Cardiac muscle cell (in vitro differentiated cells and primary cell): ENCODE measurements around the gene DCLK3. TPM values are rescaled to one million over a fixed set of nuclear protein-coding genes. Genes with fewer than 3 reads are reported as not detected.

Experiments used
- DNase-seq, 2 donors: peaks; one replicate each; pipeline versions ENCODE4 v3.0.0 to v3.0.0-alpha.2; 2010 to 2017; ENCODE audit warnings: low read depth in 1 of 2, low spot score in 1 of 2
- H3K27ac ChIP-seq: fragments of 200-600 bp; sonication (generic); 2 replicates; pipeline ENCODE4 v1.5.1; 2016
- H3K27me3 ChIP-seq: fragments of 200-600 bp; sonication (generic); 2 replicates; pipeline ENCODE4 v1.6.0; 2016; ENCODE audit warnings: control low read depth
- H3K36me3 ChIP-seq: fragments of 200-600 bp; sonication (generic); 2 replicates; pipeline ENCODE4 v1.5.1; 2016; ENCODE audit warnings: control low read depth
- H3K4me1 ChIP-seq: fragments of 200-600 bp; sonication (generic); 2 replicates; pipeline ENCODE4 v1.8.1; 2017; ENCODE audit warnings: low read depth, mild to moderate bottlenecking, mixed run types
- H3K4me3 ChIP-seq: fragments of 200-600 bp; sonication (generic); 2 replicates; pipeline ENCODE4 v1.5.1; 2016; ENCODE audit warnings: mild to moderate bottlenecking
- H3K9me3 ChIP-seq: fragments of 200-600 bp; sonication (generic); 2 replicates; pipeline ENCODE4 v1.5.1; 2017; ENCODE audit warnings: low read depth, mild to moderate bottlenecking, control low read depth
- polyA plus RNA-seq: library from polyadenylated mRNA; unstranded; fragments of >200 nt; fragmentation: Nextera tagmentation; extraction: Ambion mirVana; gene quantifications from 2 replicates; pipeline ENCODE4 v1.2.1, GENCODE V29; 2016
- total RNA-seq: library from RNA; depleted of rRNA; stranded (reverse); fragments of >200 nt; gene quantifications from 2 replicates; pipeline ENCODE4 v1.2.3, GENCODE V29; 2016
- TF ChIP-seq, protein P1 (sequence below): IDR thresholded peaks from 2 replicates; pipeline ENCODE4 v1.5.1; 2012; ENCODE audit warnings: low read depth, mild to moderate bottlenecking, low read length

Gene DCLK3
- total and polyA plus RNA-seq, 2 experiments from 2014 or later = 0.15 to 0.62 TPM

DNA sequence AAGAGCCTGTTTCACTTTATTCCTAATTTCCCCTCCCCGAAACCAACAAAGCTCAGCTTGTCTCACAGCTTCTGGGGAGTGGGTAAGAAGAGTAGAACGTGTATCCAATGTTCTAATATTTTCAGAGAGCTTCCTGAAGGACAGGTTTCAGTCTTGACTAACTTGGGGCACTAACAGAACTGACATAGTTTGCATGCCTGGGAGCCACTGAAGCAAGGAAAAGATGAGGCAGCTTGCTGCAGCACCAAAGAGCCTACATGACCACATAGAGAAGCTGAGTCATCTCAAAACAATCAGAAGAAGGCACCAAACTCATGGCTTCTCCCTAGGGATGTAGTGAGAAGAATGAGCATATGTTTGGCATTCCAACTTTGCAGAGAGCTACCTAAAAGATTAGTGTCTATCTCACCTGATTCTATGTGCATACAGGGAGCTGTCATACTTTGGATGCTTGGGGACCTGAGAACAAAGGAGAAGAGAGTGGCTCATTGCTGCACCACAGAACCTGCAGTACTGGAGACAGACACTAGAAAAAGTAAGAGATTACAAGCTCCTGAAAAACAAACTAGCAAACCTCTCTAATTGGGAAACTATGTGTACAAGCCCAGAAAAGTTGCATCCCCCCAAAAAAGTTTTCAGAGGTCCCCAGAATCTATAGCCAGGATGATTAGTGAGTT lies 86.9 kb downstream of the DCLK3 start:
- Histone ChIP-seq H3K4me3 (no peak overlapping the region), H3K27me3 (no peaks in the 10 kb centered on the region), H3K9me3 (no peaks in the 10 kb centered on the region), H3K36me3 (no peaks in the 10 kb centered on the region), H3K27ac (no peak overlapping the region), H3K4me1 (no peaks in the 10 kb centered on the region)
- TF ChIP-seq, protein P1, sequence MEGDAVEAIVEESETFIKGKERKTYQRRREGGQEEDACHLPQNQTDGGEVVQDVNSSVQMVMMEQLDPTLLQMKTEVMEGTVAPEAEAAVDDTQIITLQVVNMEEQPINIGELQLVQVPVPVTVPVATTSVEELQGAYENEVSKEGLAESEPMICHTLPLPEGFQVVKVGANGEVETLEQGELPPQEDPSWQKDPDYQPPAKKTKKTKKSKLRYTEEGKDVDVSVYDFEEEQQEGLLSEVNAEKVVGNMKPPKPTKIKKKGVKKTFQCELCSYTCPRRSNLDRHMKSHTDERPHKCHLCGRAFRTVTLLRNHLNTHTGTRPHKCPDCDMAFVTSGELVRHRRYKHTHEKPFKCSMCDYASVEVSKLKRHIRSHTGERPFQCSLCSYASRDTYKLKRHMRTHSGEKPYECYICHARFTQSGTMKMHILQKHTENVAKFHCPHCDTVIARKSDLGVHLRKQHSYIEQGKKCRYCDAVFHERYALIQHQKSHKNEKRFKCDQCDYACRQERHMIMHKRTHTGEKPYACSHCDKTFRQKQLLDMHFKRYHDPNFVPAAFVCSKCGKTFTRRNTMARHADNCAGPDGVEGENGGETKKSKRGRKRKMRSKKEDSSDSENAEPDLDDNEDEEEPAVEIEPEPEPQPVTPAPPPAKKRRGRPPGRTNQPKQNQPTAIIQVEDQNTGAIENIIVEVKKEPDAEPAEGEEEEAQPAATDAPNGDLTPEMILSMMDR = no peak
- peak in 1 of 2 donors; percentile 69 for DNase-seq

DNA sequence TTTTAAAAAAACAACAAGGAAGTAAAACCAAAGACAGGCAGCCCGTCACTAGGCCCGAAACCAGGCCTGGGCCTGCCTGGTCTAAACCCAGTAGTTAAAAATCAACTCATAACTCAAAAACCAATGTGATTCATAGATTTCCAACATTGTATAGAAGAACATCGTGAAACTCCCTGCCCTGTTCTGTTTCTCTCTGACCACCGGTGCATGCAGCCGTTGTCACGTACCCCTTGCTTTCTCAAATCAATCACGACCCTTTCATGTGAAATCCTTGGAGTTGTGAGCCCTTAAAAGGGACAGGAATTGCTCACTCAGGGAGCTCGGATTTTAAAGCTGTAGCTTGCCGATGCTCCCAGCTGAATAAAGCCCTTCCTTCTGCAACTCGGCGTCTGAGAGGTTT lies 89.5 kb downstream of the DCLK3 start:
- no peaks in the 10 kb centered on the region for H3K9me3 ChIP-seq
- no peak for DNase-seq
- H3K27me3 ChIP-seq = no peaks in the 10 kb centered on the region
- no peak overlapping the region for H3K27ac ChIP-seq
- no peak overlapping the region for H3K4me3 ChIP-seq
- H3K4me1 ChIP-seq = no peaks in the 10 kb centered on the region
- TF ChIP-seq, protein P1 = no peak
- H3K36me3 ChIP-seq = no peaks in the 10 kb centered on the region

DNA sequence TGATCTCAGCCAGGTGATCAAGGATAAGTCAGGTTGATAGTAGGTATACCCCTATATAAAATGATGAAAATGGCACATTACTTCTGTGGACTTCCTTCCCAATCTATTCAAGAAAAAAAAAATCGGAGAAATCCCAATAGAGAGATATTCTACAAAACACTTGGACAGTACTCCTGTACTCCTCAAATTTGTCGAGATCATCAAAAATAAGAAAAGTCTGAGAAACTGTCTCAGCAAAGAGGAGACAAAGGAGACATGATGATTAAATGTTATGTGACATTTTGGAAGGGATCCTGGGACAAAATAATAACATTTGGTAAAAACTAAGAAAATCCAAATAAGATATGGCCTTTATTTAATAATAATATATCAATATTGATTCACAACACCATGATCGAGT lies 94.6 kb downstream of the DCLK3 start:
- H3K27me3 ChIP-seq = no peaks in the 10 kb centered on the region
- no peak overlapping the region for H3K4me3 ChIP-seq
- H3K9me3 ChIP-seq = no peaks in the 10 kb centered on the region
- TF ChIP-seq, protein P1 = no peak
- no peaks in the 10 kb centered on the region for H3K36me3 ChIP-seq
- no peaks in the 10 kb centered on the region for H3K4me1 ChIP-seq
- H3K27ac ChIP-seq = no peak overlapping the region
- DNase-seq = no peak

DNA sequence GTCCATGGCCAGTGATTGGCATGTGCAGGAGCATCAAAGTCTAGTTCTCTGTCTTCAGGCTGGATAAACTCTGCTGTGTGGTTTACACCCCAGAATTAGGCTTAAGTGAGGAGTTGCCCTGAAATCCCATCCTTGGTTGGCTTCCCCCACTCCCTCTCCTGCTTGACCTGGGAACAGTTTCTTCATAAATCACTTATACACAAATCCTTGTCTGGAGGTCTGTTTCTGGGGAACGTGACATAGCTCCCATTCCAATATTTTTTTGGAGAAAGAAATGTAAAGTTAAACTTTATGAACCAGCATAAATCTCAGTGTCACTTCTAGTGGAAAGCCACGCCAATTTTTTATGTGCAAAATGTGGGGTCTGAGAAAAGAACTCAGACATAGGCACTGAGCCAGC lies 98.2 kb downstream of the DCLK3 start:
- TF ChIP-seq, protein P1 = no peak
- Histone ChIP-seq H3K4me3 (no peak overlapping the region), H3K4me1 (no peaks in the 10 kb centered on the region), H3K27ac (no peak overlapping the region), H3K9me3 (no peaks in the 10 kb centered on the region), H3K27me3 (no peaks in the 10 kb centered on the region), H3K36me3 (no peaks in the 10 kb centered on the region)
- DNase-seq = no peak

DNA sequence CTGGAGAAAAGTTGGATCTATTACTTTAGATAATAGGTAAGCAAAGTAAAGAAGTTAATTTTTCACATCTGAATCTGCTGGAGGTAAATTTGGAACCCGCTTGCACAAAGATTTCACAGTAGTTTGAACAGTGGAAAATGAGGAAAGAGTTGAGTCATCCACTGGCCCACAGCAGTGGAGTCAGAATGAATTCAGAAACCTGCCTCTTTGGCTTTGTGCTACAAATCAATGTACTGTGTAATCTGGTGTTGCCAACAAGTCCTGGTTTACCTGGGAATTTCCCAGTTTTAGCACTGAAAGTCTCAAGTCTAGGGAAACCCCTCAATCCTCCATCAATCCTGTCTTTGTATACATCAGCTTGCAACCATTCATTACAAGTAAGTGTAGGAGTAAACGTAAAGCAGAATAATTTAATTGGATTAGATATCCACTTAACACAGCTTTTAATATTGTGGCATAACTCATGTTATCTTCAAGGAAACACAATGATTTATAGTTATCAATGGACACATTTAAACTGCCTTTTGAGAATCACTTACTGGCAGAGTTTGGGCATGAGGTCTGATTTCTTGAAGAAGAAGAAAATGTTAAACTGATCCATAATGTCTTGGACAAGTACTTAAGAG lies 100.6 kb downstream of the DCLK3 start:
- Histone ChIP-seq H3K9me3 (no peaks in the 10 kb centered on the region), H3K27me3 (no peaks in the 10 kb centered on the region), H3K36me3 (no peaks in the 10 kb centered on the region), H3K4me1 (no peaks in the 10 kb centered on the region), H3K27ac (no peak overlapping the region), H3K4me3 (no peak overlapping the region)
- DNase-seq = peak in 1 of 2 donors; percentile 51
- TF ChIP-seq, protein P1 = no peak
